ENCODE measurements around the gene IFT81. TPM values are rescaled to one million over a fixed set of nuclear protein-coding genes. Genes with fewer than 3 reads are reported as not detected.

IFT81 gene
- total RNA-seq, 1 experiment from 2014 or later: 8.5 TPM

- no peaks in the 10 kb centered on the region for H3K9me3 Mint-ChIP-seq (ENCODE audit: unreplicated experiment)
- POLR2A ChIA-PET: no interaction called here
- intact Hi-C loops (cut with micrococcal nuclease): no loop called here
- DNase-seq (ENCODE audit: unreplicated experiment): no peak
- no peak overlapping the region for H3K27ac Mint-ChIP-seq (ENCODE audit: low read depth, unreplicated experiment)
- no peaks in the 10 kb centered on the region for H3K36me3 Mint-ChIP-seq (ENCODE audit: insufficient read depth, unreplicated experiment)
- CTCF ChIA-PET: no interaction called here
- BruUV-seq (replicated peaks): no TSS peak
- no peaks in the 10 kb centered on the region for H3K4me1 Mint-ChIP-seq (ENCODE audit: insufficient read depth, unreplicated experiment)
- no peak overlapping the region for H3K4me3 Mint-ChIP-seq (ENCODE audit: unreplicated experiment)
- no peaks in the 10 kb centered on the region for H3K27me3 Mint-ChIP-seq (ENCODE audit: insufficient read depth, unreplicated experiment)
- TF ChIP-seq, protein P1, sequence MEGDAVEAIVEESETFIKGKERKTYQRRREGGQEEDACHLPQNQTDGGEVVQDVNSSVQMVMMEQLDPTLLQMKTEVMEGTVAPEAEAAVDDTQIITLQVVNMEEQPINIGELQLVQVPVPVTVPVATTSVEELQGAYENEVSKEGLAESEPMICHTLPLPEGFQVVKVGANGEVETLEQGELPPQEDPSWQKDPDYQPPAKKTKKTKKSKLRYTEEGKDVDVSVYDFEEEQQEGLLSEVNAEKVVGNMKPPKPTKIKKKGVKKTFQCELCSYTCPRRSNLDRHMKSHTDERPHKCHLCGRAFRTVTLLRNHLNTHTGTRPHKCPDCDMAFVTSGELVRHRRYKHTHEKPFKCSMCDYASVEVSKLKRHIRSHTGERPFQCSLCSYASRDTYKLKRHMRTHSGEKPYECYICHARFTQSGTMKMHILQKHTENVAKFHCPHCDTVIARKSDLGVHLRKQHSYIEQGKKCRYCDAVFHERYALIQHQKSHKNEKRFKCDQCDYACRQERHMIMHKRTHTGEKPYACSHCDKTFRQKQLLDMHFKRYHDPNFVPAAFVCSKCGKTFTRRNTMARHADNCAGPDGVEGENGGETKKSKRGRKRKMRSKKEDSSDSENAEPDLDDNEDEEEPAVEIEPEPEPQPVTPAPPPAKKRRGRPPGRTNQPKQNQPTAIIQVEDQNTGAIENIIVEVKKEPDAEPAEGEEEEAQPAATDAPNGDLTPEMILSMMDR (IDR thresholded peaks at IDR 0.05; ENCODE audit: unreplicated experiment): no peak
These were observed 111.2 kb downstream of the IFT81 start for GRCh38 chr12:110235383-110235782.

- POLR2A ChIA-PET: interaction anchor here (1.1 kb wide), 1 partner anchor 39 kb away, joined by 5 read pairs; no protein-coding TSS in a partner anchor
- no peaks in the 10 kb centered on the region for H3K9me3 Mint-ChIP-seq (ENCODE audit: unreplicated experiment)
- no peaks in the 10 kb centered on the region for H3K36me3 Mint-ChIP-seq (ENCODE audit: insufficient read depth, unreplicated experiment)
- H3K27me3 Mint-ChIP-seq (ENCODE audit: insufficient read depth, unreplicated experiment): no peaks in the 10 kb centered on the region
- peaks cover 8% of the 10 kb centered on the region for H3K4me1 Mint-ChIP-seq (ENCODE audit: insufficient read depth, unreplicated experiment)
- H3K27ac Mint-ChIP-seq (ENCODE audit: low read depth, unreplicated experiment): no peak overlapping the region
- no TSS peak for BruUV-seq (replicated peaks)
- CTCF ChIA-PET: no interaction called here
- TF ChIP-seq, protein P1 (IDR thresholded peaks at IDR 0.05; ENCODE audit: unreplicated experiment): no peak
- intact Hi-C loops (cut with micrococcal nuclease): no loop called here
- no peak overlapping the region for H3K4me3 Mint-ChIP-seq (ENCODE audit: unreplicated experiment)
- no peak for DNase-seq (ENCODE audit: unreplicated experiment)
These were observed 119.1 kb downstream of the IFT81 start for GRCh38 chr12:110243227-110243626.

DNA sequence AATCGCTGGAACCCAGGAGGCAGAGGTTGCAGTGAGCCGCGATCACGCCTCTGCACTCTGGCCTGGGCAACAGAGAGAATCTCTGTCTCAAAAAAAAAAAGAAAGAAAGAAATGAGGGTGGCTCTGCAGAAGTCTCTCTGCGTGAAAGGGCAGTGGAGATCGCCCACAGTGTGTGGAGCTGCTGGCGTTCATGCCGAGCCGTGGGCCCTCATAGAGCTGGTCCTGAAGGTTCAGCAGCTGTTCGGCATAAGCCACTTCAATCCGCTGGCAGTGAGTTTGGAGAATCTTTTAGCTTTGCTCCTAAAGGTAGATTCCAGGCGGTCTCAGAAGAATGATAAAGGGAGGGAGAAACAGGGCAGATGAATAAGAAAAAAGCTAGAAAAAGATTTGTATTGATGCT lies 120.2 kb downstream of the IFT81 start:
- Mint-ChIP-seq H3K27me3 (ENCODE audit: insufficient read depth, unreplicated experiment) (no peaks in the 10 kb centered on the region), H3K27ac (ENCODE audit: low read depth, unreplicated experiment) (no peak overlapping the region), H3K4me1 (ENCODE audit: insufficient read depth, unreplicated experiment) (peaks cover 15% of the 10 kb centered on the region), H3K36me3 (ENCODE audit: insufficient read depth, unreplicated experiment) (no peaks in the 10 kb centered on the region), H3K9me3 (ENCODE audit: unreplicated experiment) (no peaks in the 10 kb centered on the region), H3K4me3 (ENCODE audit: unreplicated experiment) (no peak overlapping the region)
- POLR2A ChIA-PET: interaction anchor here (0.7 to 1.7 kb wide), 3 partner anchors 20 to 42 kb away, joined by 3 to 5 read pairs (median 4); no protein-coding TSS in a partner anchor
- BruUV-seq (replicated peaks): no TSS peak
- no peak for DNase-seq (ENCODE audit: unreplicated experiment)
- TF ChIP-seq, protein P1 (IDR thresholded peaks at IDR 0.05; ENCODE audit: unreplicated experiment): no peak
- CTCF ChIA-PET: interaction anchor here (0.6 kb wide), 3 partner anchors 13 to 137 kb away, joined by 3 to 4 read pairs (median 3); no protein-coding TSS in a partner anchor
- intact Hi-C loops (cut with micrococcal nuclease): no loop called here

DNA sequence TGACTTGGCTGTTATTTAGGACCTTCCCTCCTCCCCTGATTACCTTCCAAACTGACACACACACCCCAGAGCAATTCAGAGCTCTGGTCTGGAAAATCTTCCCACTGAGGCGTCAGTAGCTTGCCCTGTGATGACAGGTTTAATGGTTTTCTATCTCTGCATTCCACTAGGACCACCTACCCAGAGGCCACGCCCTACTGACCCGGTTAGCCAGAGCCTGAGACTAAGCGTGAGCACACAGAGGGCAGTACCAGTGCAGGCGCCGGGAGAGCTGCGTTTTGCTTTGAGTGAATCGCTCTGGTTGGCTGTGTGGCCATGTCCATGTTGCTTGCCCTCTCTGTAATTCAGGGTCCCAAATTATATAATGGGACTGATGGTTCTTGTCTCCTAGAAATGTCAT lies 120.7 kb downstream of the IFT81 start:
- intact Hi-C loops (cut with micrococcal nuclease): loop anchor here (5.0 kb wide), 1 partner anchor 37 kb away; the partner anchor contains the start of gene ATP2A2
- Mint-ChIP-seq H3K4me1 (ENCODE audit: insufficient read depth, unreplicated experiment) (peaks cover 15% of the 10 kb centered on the region), H3K36me3 (ENCODE audit: insufficient read depth, unreplicated experiment) (no peaks in the 10 kb centered on the region), H3K4me3 (ENCODE audit: unreplicated experiment) (no peak overlapping the region), H3K27me3 (ENCODE audit: insufficient read depth, unreplicated experiment) (no peaks in the 10 kb centered on the region), H3K9me3 (ENCODE audit: unreplicated experiment) (no peaks in the 10 kb centered on the region), H3K27ac (ENCODE audit: low read depth, unreplicated experiment) (no peak overlapping the region)
- ChIA-PET POLR2A (interaction anchor here (0.7 to 1.7 kb wide), 3 partner anchors 20 to 41 kb away, joined by 3 to 5 read pairs (median 4); no protein-coding TSS in a partner anchor), CTCF (interaction anchor here (0.5 to 0.6 kb wide), 4 partner anchors 14 to 137 kb away, joined by 3 to 4 read pairs (median 3); no protein-coding TSS in a partner anchor)
- no TSS peak for BruUV-seq (replicated peaks)
- DNase-seq (ENCODE audit: unreplicated experiment): no peak
- TF ChIP-seq, protein P1 (IDR thresholded peaks at IDR 0.05; ENCODE audit: unreplicated experiment): no peak
